NCI-H446 treated with DMSO at 0.1 percent for 48 hours (cell line): Measurements from ENCODE around the gene MCU.
"Not testable (repeated sequence)": the region's sequence is repeated elsewhere in the genome, so short reads cannot be mapped to it uniquely, and the experiment has no call there.

Experiments
- DNase-seq: peaks from one replicate; lab custom pipeline; 2025; lab: John Stamatoyannopoulos, UW

The MCU gene

GRCh38 chr10:72762042-72762441 is 70.1 kb downstream of the MCU start:
- DNase-seq, result no peak

DNA sequence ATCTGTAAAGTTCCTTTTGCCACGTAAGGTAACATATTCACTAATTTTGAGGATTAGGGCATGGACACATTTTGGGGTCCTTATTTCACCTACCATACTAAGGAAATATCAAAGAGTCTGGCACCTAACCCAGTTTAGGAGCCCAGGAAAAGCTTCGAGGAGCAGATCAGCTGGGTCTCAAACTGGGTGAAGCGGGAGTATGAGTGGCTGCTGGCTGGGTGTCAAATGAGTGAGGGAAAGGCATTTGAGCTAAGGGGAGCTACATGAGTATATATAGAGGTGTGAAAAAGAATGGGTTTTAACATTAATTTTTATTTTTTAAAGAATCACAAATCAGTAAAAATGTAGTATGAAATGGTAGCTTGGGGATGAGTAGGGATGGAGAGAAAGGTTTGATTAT is 71.3 kb downstream of the MCU start:
- no peak for DNase-seq

- no peak for DNase-seq
Observed at GRCh38 chr10:72764151-72764550, 72.2 kb downstream of the MCU start.

DNA sequence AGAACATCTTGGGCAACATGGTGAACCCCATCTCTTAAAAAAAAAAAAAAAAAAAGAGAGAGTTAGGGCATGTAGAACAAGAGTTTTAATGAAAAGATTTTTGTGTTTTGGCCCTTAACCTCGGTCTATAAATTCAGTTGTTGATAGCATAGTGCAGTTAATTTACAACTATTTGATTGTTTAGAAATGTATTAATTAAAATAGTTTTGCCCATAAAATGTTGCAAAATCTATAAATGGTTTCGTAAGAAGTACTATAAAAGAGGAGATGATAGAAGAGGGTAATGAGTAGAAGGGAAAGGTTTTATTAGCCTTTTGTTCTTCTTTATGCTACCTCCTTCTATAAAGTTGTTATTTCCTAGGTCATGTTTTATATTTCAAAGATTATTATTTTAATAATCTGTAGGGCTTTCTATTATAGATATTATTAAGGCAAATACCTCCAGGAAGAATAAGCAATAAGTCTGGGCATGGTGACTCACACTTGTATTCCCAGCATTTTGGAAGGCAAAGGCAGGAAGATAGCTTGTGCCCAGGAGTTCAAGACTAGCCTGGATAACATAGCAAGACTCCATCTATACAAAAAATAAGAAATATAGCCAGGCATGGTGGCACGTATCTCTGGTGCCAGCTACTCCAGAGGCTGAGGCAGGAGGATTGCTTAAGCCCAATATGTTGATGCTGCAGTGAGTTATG is 73.3 kb downstream of the MCU start:
- no peak for DNase-seq

GRCh38 chr10:72771195-72771594 is 79.3 kb downstream of the MCU start:
- DNase-seq, result not testable (repeated sequence)

- no peak for DNase-seq
Observed at GRCh38 chr10:72772031-72772430, 80.1 kb downstream of the MCU start.

DNA sequence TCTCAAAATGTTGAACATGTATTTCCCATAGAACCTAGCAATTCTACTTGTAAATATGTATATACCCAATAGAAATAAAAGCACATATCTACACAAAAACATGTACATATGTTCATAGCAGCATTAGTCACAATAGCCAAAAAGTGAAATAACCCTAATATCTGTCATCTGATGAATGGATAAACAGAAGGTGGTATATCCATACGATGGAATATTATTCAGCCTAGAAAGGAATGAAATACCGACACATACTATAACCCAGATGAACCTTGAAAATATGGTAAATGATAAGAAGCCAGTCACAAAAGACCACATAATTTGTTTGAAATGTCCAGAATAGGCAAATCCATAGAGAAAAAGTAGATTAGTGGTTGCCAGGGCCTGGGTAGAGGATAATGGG is 87.9 kb downstream of the MCU start:
- no peak for DNase-seq

GRCh38 chr10:72782649-72783330 is 90.8 kb downstream of the MCU start:
- DNase-seq, result no peak

DNA sequence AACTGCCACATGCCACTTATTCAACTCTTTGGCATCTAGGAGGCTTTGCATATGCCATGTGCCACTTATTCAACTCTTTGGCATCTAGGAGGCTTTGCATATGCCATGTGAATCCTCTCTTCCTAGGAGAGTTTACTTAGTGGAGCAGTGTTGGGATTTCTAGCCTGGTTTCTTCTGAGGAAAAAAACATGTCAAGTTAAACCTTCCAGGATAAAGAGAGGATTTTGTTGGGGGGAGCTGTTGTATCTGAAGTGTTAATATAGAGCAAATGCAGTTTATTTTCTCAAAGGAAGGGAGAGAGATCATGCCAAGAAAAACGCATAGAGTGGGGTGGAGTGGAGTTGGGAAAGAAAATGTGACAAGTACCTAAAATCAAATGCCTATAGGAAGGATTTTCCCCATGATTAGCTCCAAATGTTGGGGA is 91.5 kb downstream of the MCU start:
- no peak for DNase-seq

DNA sequence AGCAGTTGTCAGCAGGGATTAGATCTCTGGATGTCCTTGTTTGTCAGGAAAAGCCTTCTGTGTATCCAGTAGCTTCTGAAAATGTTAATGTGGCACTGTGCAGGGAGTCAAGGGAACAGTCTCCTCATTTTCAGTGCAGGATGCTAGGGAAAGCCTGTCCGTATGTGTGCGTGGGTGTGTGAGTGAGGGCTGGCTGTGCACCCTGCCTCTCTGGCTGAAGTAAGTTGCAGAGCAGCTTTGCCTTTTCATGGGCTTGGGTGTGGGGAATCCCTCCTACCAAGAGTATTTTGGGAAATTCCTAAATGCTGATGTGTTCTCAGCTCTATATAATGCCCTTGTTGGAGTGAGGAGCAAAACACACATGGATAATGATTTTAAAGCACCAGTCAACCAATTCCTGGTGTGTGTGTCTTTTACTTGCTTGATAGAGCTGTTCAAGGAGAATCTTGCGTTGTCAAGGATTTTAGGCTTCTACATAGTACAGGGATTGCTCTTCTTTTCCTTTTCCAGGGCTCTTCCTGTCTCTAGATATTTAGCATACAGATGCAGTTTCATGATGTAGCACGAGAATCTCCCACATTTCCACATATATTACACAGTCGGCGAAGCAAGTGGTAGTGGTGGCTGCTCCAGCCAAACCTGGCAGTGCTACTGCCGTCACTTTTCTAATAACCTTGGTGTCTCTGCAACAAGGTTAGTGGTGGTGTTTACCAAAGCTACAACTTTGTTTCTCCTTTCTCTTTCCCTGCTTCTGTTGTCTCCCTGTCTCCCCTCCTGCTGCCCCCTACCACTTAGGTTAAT is 92.8 kb downstream of the MCU start:
- no peak for DNase-seq

DNA sequence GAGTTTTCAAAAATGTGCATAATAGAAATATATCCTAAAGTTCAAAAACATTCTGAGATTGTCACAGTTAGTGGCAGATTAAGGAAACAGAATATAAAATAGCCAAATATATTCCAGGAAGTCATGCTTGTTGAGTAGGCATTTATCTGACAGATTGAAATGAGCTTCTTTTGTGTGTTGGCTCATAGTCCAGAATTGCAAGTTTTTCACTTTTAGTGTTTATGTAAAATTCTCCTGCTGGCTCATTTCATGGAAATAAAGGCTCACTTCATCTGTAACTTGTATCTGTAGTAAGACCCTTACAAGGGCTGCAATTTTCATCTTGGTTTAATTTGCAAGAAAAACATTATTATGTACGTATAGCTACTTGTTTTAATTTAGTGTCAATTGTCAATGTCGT is 93.5 kb downstream of the MCU start:
- DNase-seq, result no peak

GRCh38 chr10:72790216-72790990 is 98.5 kb downstream of the MCU start:
- no peak for DNase-seq

GRCh38 chr10:72792288-72792687 is 100.3 kb downstream of the MCU start:
- DNase-seq, result no peak

DNA sequence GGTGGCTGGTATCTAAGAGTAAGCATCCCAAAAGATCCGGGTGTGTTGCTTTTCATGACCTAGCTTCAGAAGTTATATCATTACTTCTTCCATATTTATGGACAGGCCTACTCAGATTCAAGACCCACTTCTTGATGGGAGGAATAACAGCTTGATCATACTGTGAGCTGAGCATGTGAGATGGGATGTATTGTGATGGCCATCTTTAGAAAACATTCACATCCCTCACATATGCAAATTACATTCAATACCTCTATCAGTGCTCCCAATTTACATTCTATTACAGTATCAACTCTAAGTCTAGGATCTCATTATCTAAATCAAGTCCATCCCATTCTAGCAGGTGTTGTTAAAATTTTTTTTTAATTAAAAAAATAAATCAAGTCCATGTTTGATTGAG is 101.8 kb downstream of the MCU start:
- DNase-seq, result no peak

- no peak for DNase-seq
Observed at GRCh38 chr10:72794260-72794659, 102.3 kb downstream of the MCU start.

- no peak for DNase-seq
Observed at GRCh38 chr10:72796042-72796441, 104.1 kb downstream of the MCU start.

DNA sequence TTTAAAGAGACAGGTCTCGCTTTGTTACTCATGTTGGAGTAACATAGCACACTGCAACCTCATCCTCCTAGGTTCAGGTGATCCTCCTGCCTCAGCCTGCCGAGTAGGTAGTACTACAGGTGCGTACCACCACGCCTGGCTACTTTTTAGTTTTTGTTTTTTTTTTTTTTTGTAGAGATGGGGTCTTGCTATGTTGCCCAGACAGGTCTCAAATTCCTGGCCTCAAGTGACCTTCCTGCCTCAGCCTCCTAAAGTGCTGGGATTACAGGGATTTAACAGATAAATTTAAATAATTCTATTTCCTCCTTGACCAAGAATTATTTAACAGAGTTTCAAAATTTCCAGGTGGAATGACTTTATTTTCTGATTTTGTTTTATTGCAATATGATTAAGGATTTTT is 104.6 kb downstream of the MCU start:
- no peak for DNase-seq

GRCh38 chr10:72800000-72800740 is 108.2 kb downstream of the MCU start:
- no peak for DNase-seq

DNA sequence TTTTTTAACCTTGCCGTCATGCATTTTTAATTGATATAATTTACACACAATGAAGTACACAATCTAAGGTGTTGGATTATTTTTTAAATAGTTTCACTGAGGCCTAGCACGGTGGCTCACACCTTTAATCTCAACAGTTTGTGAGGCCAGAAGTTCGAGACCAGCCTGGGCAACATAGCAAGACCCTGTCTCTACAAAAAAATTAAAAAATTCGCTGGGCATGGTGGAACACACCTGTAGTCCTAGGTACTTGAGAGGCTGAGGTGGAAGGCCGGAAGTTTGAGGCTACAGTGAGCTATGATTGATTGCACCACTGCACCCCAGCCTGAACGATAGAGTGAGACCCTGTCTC is 108.8 kb downstream of the MCU start:
- no peak for DNase-seq

DNA sequence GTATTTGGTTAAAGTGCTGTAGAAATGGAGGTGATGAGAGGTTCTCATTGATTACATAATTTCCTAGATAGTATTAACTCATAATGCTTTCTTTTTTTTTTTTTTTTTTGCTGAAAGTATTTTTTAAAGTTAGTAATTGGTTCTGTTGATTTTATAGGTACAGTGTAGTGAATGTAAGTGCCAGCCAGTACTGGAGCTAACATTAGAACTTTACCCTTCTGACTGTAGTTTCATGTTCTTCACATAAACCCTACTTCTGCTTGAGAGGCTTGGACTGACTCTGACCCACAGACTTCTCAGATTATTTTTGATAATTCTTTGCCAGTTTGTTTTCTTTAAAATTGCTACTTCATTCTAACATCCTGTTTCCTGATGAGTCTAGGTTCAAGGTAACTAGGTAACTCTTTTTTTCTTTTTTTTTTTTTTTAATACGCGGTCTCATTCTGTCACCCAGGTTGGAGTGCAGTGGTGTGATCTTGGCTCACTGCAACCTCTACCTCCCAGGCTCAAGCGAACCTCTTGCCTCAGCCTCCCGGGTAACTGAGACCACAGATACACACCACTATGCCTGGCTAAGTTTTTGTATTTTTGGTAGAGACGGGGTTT is 109.4 kb downstream of the MCU start:
- DNase-seq, result no peak

GRCh38 chr10:72802332-72802731 is 110.4 kb downstream of the MCU start:
- no peak for DNase-seq
